ENCODE measurements around the gene WIPF3. TPM values are rescaled to one million over a fixed set of nuclear protein-coding genes. Genes with fewer than 3 reads are reported as not detected.

WIPF3 gene
- total and polyA plus RNA-seq, 10 of the 15 experiments (the other 5 are each of a cell fraction or from before 2014, with no cell fraction given), result 0.03 to 0.05 TPM; not detected in 8

GRCh38 chr7:29810813-29811482 lies 4.6 kb downstream of the WIPF3 start:
- Histone ChIP-seq H3K4me3 (no peak overlapping the region), H3K79me2 (ENCODE audit: control insufficient read depth, insufficient read depth, low read length) (no peaks in the 10 kb centered on the region), H3K4me2 (ENCODE audit: control insufficient read depth, insufficient read depth) (no peak overlapping the region), H3K9ac (ENCODE audit: control insufficient read depth, insufficient read depth, low read length) (no peak overlapping the region), H3K27me3 (replicated peaks in 1 of 2; ENCODE audit: control insufficient read depth in 2 of 2, insufficient read depth in 2 of 2, low read length in 1 of 2) (peaks cover 8 to 20% of the 10 kb centered on the region in 2 experiments), H4K20me1 (ENCODE audit: control insufficient read depth, insufficient read depth) (no peaks in the 10 kb centered on the region), H2AFZ (ENCODE audit: control insufficient read depth, low read depth, low read length) (no peak overlapping the region), H3K27ac (ENCODE audit: control insufficient read depth, insufficient read depth) (no peak overlapping the region), H3K36me3 (ENCODE audit: control insufficient read depth in 2 of 2, insufficient read depth in 2 of 2, low read length in 1 of 2) (no peaks in the 10 kb centered on the region), H3K4me1 (ENCODE audit: control insufficient read depth, insufficient read depth, low read length) (no peaks in the 10 kb centered on the region), H3K9me3 (replicated peaks; ENCODE audit: control insufficient read depth, insufficient read depth, low read length) (no peaks in the 10 kb centered on the region)
- BruUV-seq (replicated peaks), result no TSS peak
- 16% methylated on average over 5 of the region's 5 CpGs for WGBS (ENCODE audit: insufficient coverage, insufficient replicate concordance, low lambda C conversion rate, missing lambda C conversion rate)
- FAIRE-seq (no peak), DNase-seq (ENCODE audit: low read depth, low spot score) (no peak), ATAC-seq (no peak)
- intact Hi-C loops (cut with micrococcal nuclease; ENCODE audit: unreplicated experiment) (no loop called here), in situ Hi-C loops (cut with MboI) (no loop called here)
- ChIA-PET POLR2A (no interaction called here), RAD21 (ENCODE audit: unreplicated experiment) (no interaction called here), CTCF (no interaction called here), SMC1A (ENCODE audit: uncharacterized antibody, unreplicated experiment) (no interaction called here)
- TF ChIP-seq STAT3 (IDR thresholded peaks at IDR 0.05; ENCODE audit: low read depth, low read length) (no peak), CHD4 (IDR thresholded peaks at IDR 0.05) (no peak), ZNF592 (IDR thresholded peaks at IDR 0.05) (no peak), BHLHE40 (IDR thresholded peaks at IDR 0.05; ENCODE audit: borderline replicate concordance in 1 of 2, low read depth in 2 of 2, low read length in 1 of 2) (no peak), ATF3 (IDR thresholded peaks at IDR 0.05; ENCODE audit: borderline replicate concordance, extremely low read depth, low read depth, low read length) (no peak), CEBPZ (IDR thresholded peaks at IDR 0.05; ENCODE audit: low read depth, low read length) (no peak), KDM1A (IDR thresholded peaks at IDR 0.05; ENCODE audit: borderline replicate concordance) (no peak), REST (IDR thresholded peaks at IDR 0.05; ENCODE audit: low read depth, low read length) (no peak), CBX5 (IDR thresholded peaks at IDR 0.05; ENCODE audit: low read depth) (no peak), PKNOX1 (IDR thresholded peaks at IDR 0.05) (no peak), RUNX3 (IDR thresholded peaks at IDR 0.05; ENCODE audit: low read length) (no peak)

Data from GM12878 (cell line).